SK-N-SH (cell line): ENCODE data around the gene AMFR. TPM values are rescaled to one million over a fixed set of nuclear protein-coding genes. Genes with fewer than 3 reads are reported as not detected.

Experiments
- CTCF ChIA-PET: fragments of 300-600, 350-600 bp; formaldehyde crosslinking; extraction: SDS; loops from one replicate; lab custom pipeline; 2021; lab: Yijun Ruan, JAX
- POLR2A ChIA-PET: fragments of 350-600 bp; sonication (Branson Sonifier 250); formaldehyde crosslinking; extraction: SDS; loops from one replicate; lab custom pipeline; 2020; ENCODE audit warnings: antibody characterized with exemption, inconsistent platforms; lab: Yijun Ruan, JAX
- DNase-seq: peaks from one replicate; pipeline ENCODE4 v3.0.0; 2012
- H2AFZ ChIP-seq: fragments of 200-600 bp; sonication (generic); 2 replicates; pipeline ENCODE4 v1.8.1; 2016; ENCODE audit warnings: antibody characterized with exemption, mild to moderate bottlenecking, low read depth
- H3F3A ChIP-seq: fragments of 200-600 bp; sonication (generic); replicated peaks from 2 replicates; pipeline ENCODE3; 2016; ENCODE audit warnings: antibody characterized with exemption, mild to moderate bottlenecking; ENCODE audit not compliant: insufficient read depth
- H3K27ac ChIP-seq, 2 experiments: fragments of 200-500 bp in 1 of 2; fragments of 200-600 bp in 1 of 2; sonication (Bioruptor generic) in 1 of 2; sonication (generic), shearing (Covaris generic) in 1 of 2; 2 replicates each; pipeline versions ENCODE4 v1.5.1 to v1.6.1; 2014 to 2016; ENCODE audit warnings: low read depth in 2 of 2, inconsistent platforms in 1 of 2, low read length in 1 of 2, mild to moderate bottlenecking in 1 of 2, mixed read lengths in 1 of 2
- H3K27me3 ChIP-seq: fragments of 200-600 bp; sonication (generic), shearing (Covaris generic); 2 replicates; pipeline ENCODE4 v1.6.1; 2016; ENCODE audit warnings: mixed run types; ENCODE audit not compliant: insufficient read depth
- H3K36me3 ChIP-seq, 2 experiments: fragments of 200-500 bp in 1 of 2; fragments of 200-600 bp in 1 of 2; sonication (Bioruptor generic) in 1 of 2; sonication (generic) in 1 of 2; replicated peaks in 1 of 2; 2 replicates each; pipeline versions ENCODE3 to v1.5.1; 2014 to 2016; ENCODE audit warnings: low read length in 1 of 2, mild to moderate bottlenecking in 1 of 2; ENCODE audit not compliant: insufficient read depth in 2 of 2, control insufficient read depth in 1 of 2
- H3K4me1 ChIP-seq, 2 experiments: fragments of 200-500 bp in 1 of 2; fragments of 200-600 bp in 1 of 2; sonication (Bioruptor generic) in 1 of 2; sonication (generic), shearing (Covaris generic) in 1 of 2; 2 replicates each; pipeline versions ENCODE4 v1.5.1 to v1.6.1; 2014 to 2016; ENCODE audit warnings: low read depth in 1 of 2, low read length in 1 of 2, mixed run types in 1 of 2; ENCODE audit not compliant: insufficient read depth in 2 of 2, control insufficient read depth in 1 of 2
- H3K4me2 ChIP-seq: fragments of 200-600 bp; sonication (generic), shearing (Covaris generic); 2 replicates; pipeline ENCODE4 v1.6.1; 2017; ENCODE audit warnings: mixed run types
- H3K4me3 ChIP-seq, 2 experiments: fragments of 200-500 bp in 1 of 2; fragments of 200-600 bp in 1 of 2; sonication (Bioruptor generic) in 1 of 2; sonication (generic), shearing (Covaris generic) in 1 of 2; 2 replicates each; pipeline versions ENCODE4 v1.5.1 to v1.8.1; 2014 to 2016; ENCODE audit warnings: low read depth in 2 of 2, inconsistent platforms in 1 of 2, low read length in 1 of 2, mild to moderate bottlenecking in 1 of 2, mixed read lengths in 1 of 2, moderate library complexity in 1 of 2
- H3K79me2 ChIP-seq: fragments of 200-600 bp; sonication (generic); 2 replicates; pipeline ENCODE4 v1.8.1; 2017; ENCODE audit warnings: mild to moderate bottlenecking; ENCODE audit not compliant: insufficient read depth
- H3K9ac ChIP-seq: fragments of 200-600 bp; sonication (generic); 2 replicates; pipeline ENCODE4 v1.6.1; 2017; ENCODE audit warnings: mixed run types
- H3K9me2 ChIP-seq: fragments of 200-600 bp; sonication (generic); 2 replicates; pipeline ENCODE4 v1.6.1; 2017; ENCODE audit warnings: mixed run types
- H3K9me3 ChIP-seq: fragments of 200-600 bp; sonication (generic); 2 replicates; pipeline ENCODE4 v1.6.1; 2017; ENCODE audit warnings: mixed run types, mild to moderate bottlenecking, moderate library complexity
- H4K20me1 ChIP-seq: fragments of 200-600 bp; sonication (generic); 2 replicates; pipeline ENCODE4 v1.6.1; 2017; ENCODE audit warnings: mild to moderate bottlenecking, mixed run types; ENCODE audit not compliant: insufficient read depth
- CHD2 ChIP-seq: fragments of 150-350 bp; IDR thresholded peaks from 2 replicates; pipeline ENCODE4 v1.6.1; 2018; ENCODE audit warnings: low read length; ENCODE audit not compliant: partially characterized antibody
- EP300 ChIP-seq, 2 experiments: IDR thresholded peaks; 2 replicates each; pipeline versions ENCODE4 v1.4.0 to v1.6.1; 2012; ENCODE audit warnings: borderline replicate concordance in 1 of 2, low read depth in 1 of 2, low read length in 1 of 2
- EZH2phosphoT487 ChIP-seq: fragments of 200-600 bp; sonication (generic); IDR thresholded peaks from 2 replicates; pipeline ENCODE4 v1.6.1; 2017; ENCODE audit warnings: low read depth, mixed run types, mild to moderate bottlenecking, antibody characterized with exemption, moderate library complexity, borderline replicate concordance
- FOSL2 ChIP-seq: IDR thresholded peaks from 2 replicates; pipeline ENCODE4 v1.4.0; 2012; ENCODE audit warnings: low read depth, mild to moderate bottlenecking, moderate library complexity, borderline replicate concordance
- FOXM1 ChIP-seq: IDR thresholded peaks from 2 replicates; pipeline ENCODE4 v1.4.0; 2012; ENCODE audit warnings: low read depth, mild to moderate bottlenecking
- GABPA ChIP-seq: IDR thresholded peaks from 2 replicates; pipeline ENCODE4 v1.4.0; 2012; ENCODE audit warnings: low read depth, mild to moderate bottlenecking
- GATA2 ChIP-seq: sonication (generic); formaldehyde crosslinking; IDR thresholded peaks from 2 replicates; pipeline ENCODE4 v1.5.0; 2020; ENCODE audit warnings: mild to moderate bottlenecking, missing genetic modification reagents
- IRF3 ChIP-seq: fragments of 150-350 bp; IDR thresholded peaks from 2 replicates; pipeline ENCODE4 v1.6.1; 2016; ENCODE audit warnings: mild to moderate bottlenecking, low read depth, low read length
- JUND ChIP-seq: IDR thresholded peaks from 2 replicates; pipeline ENCODE4 v1.4.0; 2012
- MEF2A ChIP-seq: IDR thresholded peaks from 2 replicates; pipeline ENCODE4 v1.4.0; 2012; ENCODE audit warnings: low read depth, borderline replicate concordance
- MXI1 ChIP-seq: IDR thresholded peaks from 2 replicates; pipeline ENCODE4 v1.6.1; 2012; ENCODE audit warnings: mild to moderate bottlenecking, low read depth, low read length, improper control_type of control experiment
- POLR2AphosphoS5 ChIP-seq: IDR thresholded peaks from 2 replicates; pipeline ENCODE4 v1.6.1; 2012; ENCODE audit warnings: low read depth, low read length
- RAD21 ChIP-seq: IDR thresholded peaks from 2 replicates; pipeline ENCODE4 v1.6.1; 2012; ENCODE audit warnings: mild to moderate bottlenecking, low read length
- RCOR1 ChIP-seq: fragments of 150-350 bp; IDR thresholded peaks from 2 replicates; pipeline ENCODE4 v1.6.1; 2017; ENCODE audit warnings: antibody characterized with exemption, low read length
- RFX5 ChIP-seq: IDR thresholded peaks from 2 replicates; pipeline ENCODE4 v1.6.1; 2012; ENCODE audit warnings: mild to moderate bottlenecking, improper control_type of control experiment, low read length
- SMC3 ChIP-seq: IDR thresholded peaks from 2 replicates; pipeline ENCODE4 v1.6.1; 2012; ENCODE audit warnings: low read depth, low read length, improper control_type of control experiment
- TCF12 ChIP-seq: IDR thresholded peaks from 2 replicates; pipeline ENCODE4 v1.4.0; 2012
- TEAD4 ChIP-seq: IDR thresholded peaks from 2 replicates; pipeline ENCODE4 v1.4.0; 2012; ENCODE audit warnings: mild to moderate bottlenecking, borderline replicate concordance; ENCODE audit not compliant: insufficient read depth
- USF1 ChIP-seq: IDR thresholded peaks from 2 replicates; pipeline ENCODE4 v1.4.0; 2012; ENCODE audit warnings: low read depth, borderline replicate concordance
- USF2 ChIP-seq: fragments of 150-350 bp; IDR thresholded peaks from 2 replicates; pipeline ENCODE4 v1.6.1; 2017; ENCODE audit warnings: antibody characterized with exemption, low read length, low read depth, borderline replicate concordance
- YY1 ChIP-seq: IDR thresholded peaks from 2 replicates; pipeline ENCODE4 v1.4.0; 2012; ENCODE audit warnings: low read depth, mild to moderate bottlenecking
- WGBS: methylation state at CpG from one replicate; pipeline ENCODE4 v1.1.6; 2017; ENCODE audit warnings: low lambda C conversion rate; 5-methylcytosine and 5-hydroxymethylcytosine counted together
- polyA plus RNA-seq, 3 experiments: library from polyadenylated mRNA; depleted of rRNA; stranded (reverse); fragments of >200 nt; gene quantifications; 2 replicates each; pipeline ENCODE4 v1.2.3, GENCODE V29; 2012
- TF ChIP-seq, protein P1 (sequence below): IDR thresholded peaks from 2 replicates; pipeline ENCODE4; 2012

The AMFR gene
- polyA plus RNA-seq, 1 of the 3 experiments (the other 2 are of a cell fraction): 65.3 TPM

DNA sequence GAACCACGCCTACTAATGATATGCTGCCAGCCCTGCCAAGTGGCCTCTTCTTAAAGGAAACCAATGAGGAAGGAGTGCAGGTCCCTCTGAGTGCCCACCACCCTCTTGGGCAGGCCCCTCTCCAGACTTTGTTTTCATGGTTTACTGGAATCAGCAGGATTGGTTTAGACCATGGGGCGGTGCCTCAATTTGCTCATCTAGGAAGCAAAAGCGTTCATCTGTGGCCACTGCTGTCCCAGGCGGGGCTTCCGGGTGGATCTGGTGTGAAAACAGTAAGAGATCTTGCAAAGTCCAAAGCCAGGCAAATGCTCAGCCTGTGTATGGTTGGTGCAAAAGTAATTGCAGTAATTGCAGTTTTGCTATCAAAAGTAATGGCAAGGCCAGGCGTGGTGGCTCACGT is 71.3 kb downstream of the AMFR start:
- Histone ChIP-seq H3K4me1 (peaks cover 0 to 17% of the 10 kb centered on the region in 2 experiments; a peak in 2 of 4 replicates), H3K27me3 (no peaks in the 10 kb centered on the region), H3K36me3 (no peaks in the 10 kb centered on the region), H3K79me2 (no peaks in the 10 kb centered on the region), H3F3A (no peaks in the 10 kb centered on the region), H3K27ac (no peak overlapping the region), H4K20me1 (no peaks in the 10 kb centered on the region), H2AFZ (no peak overlapping the region), H3K9ac (no peak overlapping the region), H3K9me3 (no peaks in the 10 kb centered on the region), H3K9me2 (no peaks in the 10 kb centered on the region), H3K4me3 (no peak overlapping the region), H3K4me2 (no peak overlapping the region)
- no peak for DNase-seq
- CTCF ChIA-PET: no interaction called here
- 86% methylated on average over 6 of the region's 7 CpGs for WGBS
- TF ChIP-seq JUND (no peak), IRF3 (no peak), USF2 (no peak), CHD2 (no peak), YY1 (no peak)
- POLR2A ChIA-PET: no interaction called here

- Histone ChIP-seq H3K36me3 (no peaks in the 10 kb centered on the region), H3K9me3 (no peaks in the 10 kb centered on the region), H3K27me3 (no peaks in the 10 kb centered on the region), H3K9ac (no peak overlapping the region), H3F3A (no peaks in the 10 kb centered on the region), H3K27ac (no peak overlapping the region), H3K9me2 (no peaks in the 10 kb centered on the region), H3K4me1 (peaks cover 0 to 22% of the 10 kb centered on the region in 2 experiments; a peak in 2 of 4 replicates), H2AFZ (no peak overlapping the region), H4K20me1 (no peaks in the 10 kb centered on the region), H3K79me2 (no peaks in the 10 kb centered on the region), H3K4me2 (no peak overlapping the region), H3K4me3 (no peak overlapping the region)
- CTCF ChIA-PET: interaction anchor here (0.6 kb wide), 1 partner anchor 409 kb away, joined by 3 read pairs; no protein-coding TSS in a partner anchor
- TF ChIP-seq FOSL2 (no peak), EZH2phosphoT487 (no peak), MXI1 (no peak), POLR2AphosphoS5 (no peak), USF1 (no peak), GATA2 (CRISPR knock-in tag) (no peak), EP300 (IDR thresholded peaks at IDR 0.05; ENCODE audit: borderline replicate concordance in 1 of 2, low read depth in 1 of 2, low read length in 1 of 2) (no peak), RFX5 (no peak), FOXM1 (no peak), GABPA (no peak), SMC3 (no peak), TEAD4 (no peak), MEF2A (no peak), CHD2 (no peak), YY1 (no peak), RAD21 (no peak), RCOR1 (no peak), TCF12 (no peak)
- TF ChIP-seq, protein P1, sequence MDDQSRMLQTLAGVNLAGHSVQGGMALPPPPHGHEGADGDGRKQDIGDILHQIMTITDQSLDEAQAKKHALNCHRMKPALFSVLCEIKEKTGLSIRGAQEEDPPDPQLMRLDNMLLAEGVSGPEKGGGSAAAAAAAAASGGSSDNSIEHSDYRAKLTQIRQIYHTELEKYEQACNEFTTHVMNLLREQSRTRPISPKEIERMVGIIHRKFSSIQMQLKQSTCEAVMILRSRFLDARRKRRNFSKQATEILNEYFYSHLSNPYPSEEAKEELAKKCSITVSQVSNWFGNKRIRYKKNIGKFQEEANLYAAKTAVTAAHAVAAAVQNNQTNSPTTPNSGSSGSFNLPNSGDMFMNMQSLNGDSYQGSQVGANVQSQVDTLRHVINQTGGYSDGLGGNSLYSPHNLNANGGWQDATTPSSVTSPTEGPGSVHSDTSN: no peak
- POLR2A ChIA-PET: no interaction called here
- no peak for DNase-seq
- WGBS: 75% methylated on average over 11 of the region's 15 CpGs
Measured at GRCh38 chr16:56353054-56353921, 72.1 kb downstream of the AMFR start.
